Mucosa of rectum (tissue), 2 donors: ENCODE measurements around the gene DOK5.

ENCODE experiments used
- H3K27ac ChIP-seq, 2 donors: one replicate each; pipeline ENCODE4 v1.7.0; 2013; ENCODE audit warnings: inconsistent platforms in 2 of 2, low read depth in 2 of 2, low read length in 2 of 2
- H3K27me3 ChIP-seq, 2 donors: one replicate each; pipeline ENCODE4 v1.7.0; 2013; ENCODE audit warnings: low read length in 2 of 2; ENCODE audit not compliant: control insufficient read depth in 2 of 2, insufficient read depth in 2 of 2
- H3K36me3 ChIP-seq, 2 donors: one replicate each; pipeline ENCODE4 v1.7.0; 2013; ENCODE audit warnings: low read length in 2 of 2; ENCODE audit not compliant: control insufficient read depth in 2 of 2, insufficient read depth in 2 of 2
- H3K4me1 ChIP-seq, 2 donors: one replicate each; pipeline ENCODE4 v1.7.0; 2013; ENCODE audit warnings: low read length in 2 of 2, mild to moderate bottlenecking in 1 of 2; ENCODE audit not compliant: control insufficient read depth in 2 of 2, insufficient read depth in 2 of 2
- H3K4me3 ChIP-seq, 2 donors: one replicate each; pipeline ENCODE4 v1.7.0; 2013; ENCODE audit warnings: low read length in 2 of 2
- H3K9ac ChIP-seq, 2 donors: one replicate each; pipeline ENCODE4 v1.7.0; 2013; ENCODE audit warnings: low read length in 2 of 2, low read depth in 1 of 2, mild to moderate bottlenecking in 1 of 2
- H3K9me3 ChIP-seq, 2 donors: one replicate each; pipeline ENCODE4 v1.7.0; 2013; ENCODE audit warnings: low read length in 2 of 2; ENCODE audit not compliant: control insufficient read depth in 2 of 2
- donor health status: healthy.
- donor health status: Normal muscosa, but diverticular disease.

DOK5 gene

DNA sequence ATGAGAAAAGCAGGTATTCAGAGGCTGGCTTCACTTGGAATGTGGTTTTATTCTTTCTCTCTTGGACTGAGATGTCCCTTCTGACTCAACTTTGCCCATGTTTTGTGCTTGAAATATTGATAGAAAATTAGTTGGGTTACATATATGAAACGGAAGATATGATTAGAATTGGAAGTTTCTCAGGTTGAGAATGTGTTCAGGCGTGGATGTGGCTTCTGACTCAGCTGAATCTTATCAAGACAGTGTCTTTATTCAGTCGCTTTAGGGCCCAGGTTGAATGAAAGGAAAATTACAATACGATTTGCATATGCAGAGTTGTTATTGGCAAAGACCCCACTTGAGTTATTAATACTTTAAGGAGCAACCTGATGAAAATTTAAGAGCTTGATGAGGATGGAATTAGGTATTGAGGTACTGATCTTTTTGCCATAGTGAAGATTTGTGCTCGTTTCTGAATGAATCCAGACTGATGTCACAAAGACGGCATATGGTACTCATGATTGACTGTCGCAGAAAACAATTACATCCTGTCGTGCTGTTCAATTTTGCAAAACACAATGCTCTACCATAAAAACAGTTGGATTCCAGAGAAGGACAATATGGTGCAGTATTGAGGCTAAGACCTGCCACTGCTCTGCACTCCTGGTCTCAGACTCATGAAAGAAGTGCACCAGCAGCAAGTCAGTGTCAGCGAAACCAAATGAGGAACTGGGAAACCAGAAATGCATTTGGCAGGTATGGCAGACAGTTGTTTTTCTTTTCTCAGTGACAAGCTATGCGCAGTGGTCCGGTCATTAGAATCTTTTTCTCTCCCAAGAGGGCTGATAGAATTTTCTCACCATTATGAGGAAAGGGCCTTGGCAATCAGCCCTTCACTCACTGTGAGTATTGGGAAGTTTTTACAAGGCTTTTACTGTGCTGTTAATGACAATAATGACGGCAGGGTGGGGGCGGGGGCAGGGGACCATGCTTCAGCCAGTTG lies 158.3 kb downstream of the DOK5 start:
- no peak overlapping the region for H3K27ac ChIP-seq
- H3K4me1 ChIP-seq = no peaks in the 10 kb centered on the region
- no peaks in the 10 kb centered on the region for H3K27me3 ChIP-seq
- H3K9me3 ChIP-seq = no peaks in the 10 kb centered on the region
- no peak overlapping the region for H3K9ac ChIP-seq
- no peak overlapping the region for H3K4me3 ChIP-seq
- H3K36me3 ChIP-seq = no peaks in the 10 kb centered on the region

DNA sequence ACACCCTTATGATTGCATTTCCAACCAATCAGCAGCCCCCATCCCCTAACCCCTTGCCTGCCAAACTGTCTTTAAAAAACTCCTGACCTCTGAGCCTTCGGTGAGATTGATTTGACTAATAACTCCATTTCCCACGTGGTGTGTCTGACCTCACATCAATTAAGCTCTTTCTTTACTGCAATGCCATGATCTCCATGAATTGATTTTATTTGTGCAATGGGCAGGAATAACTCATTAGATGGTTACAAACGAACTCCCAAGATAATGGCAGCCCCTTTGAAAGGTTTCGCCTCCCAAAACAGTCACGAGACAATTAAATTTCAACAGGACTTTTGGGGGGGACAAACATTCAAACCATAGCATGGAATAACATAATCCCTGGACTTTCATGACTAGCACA lies 161.2 kb downstream of the DOK5 start:
- Histone ChIP-seq H3K4me3 (no peak overlapping the region), H3K9me3 (no peaks in the 10 kb centered on the region), H3K27me3 (no peaks in the 10 kb centered on the region), H3K27ac (no peak overlapping the region), H3K36me3 (no peaks in the 10 kb centered on the region), H3K9ac (no peak overlapping the region), H3K4me1 (no peaks in the 10 kb centered on the region)

DNA sequence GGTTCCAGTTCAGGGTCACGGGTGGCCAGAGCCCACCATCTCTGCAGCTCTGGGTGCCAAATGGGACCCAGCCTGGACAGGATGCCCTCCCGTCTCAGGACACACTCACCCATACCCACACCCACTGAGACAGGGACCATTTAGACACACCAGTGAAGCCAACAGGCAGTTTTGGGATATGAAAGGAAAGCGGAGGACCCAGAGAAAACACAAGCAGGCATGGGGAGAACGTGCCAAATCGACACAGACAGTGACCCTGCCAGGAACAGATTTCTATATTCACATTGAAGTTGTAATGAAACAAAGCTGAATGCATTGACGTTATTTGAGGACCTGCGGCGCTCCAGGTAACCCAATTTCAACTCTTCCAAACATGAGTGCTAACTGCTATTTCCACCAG lies 164.5 kb downstream of the DOK5 start:
- Histone ChIP-seq H3K27ac (no peak overlapping the region), H3K36me3 (no peaks in the 10 kb centered on the region), H3K9me3 (no peaks in the 10 kb centered on the region), H3K4me3 (no peak overlapping the region), H3K4me1 (no peaks in the 10 kb centered on the region), H3K9ac (no peak overlapping the region), H3K27me3 (no peaks in the 10 kb centered on the region)

DNA sequence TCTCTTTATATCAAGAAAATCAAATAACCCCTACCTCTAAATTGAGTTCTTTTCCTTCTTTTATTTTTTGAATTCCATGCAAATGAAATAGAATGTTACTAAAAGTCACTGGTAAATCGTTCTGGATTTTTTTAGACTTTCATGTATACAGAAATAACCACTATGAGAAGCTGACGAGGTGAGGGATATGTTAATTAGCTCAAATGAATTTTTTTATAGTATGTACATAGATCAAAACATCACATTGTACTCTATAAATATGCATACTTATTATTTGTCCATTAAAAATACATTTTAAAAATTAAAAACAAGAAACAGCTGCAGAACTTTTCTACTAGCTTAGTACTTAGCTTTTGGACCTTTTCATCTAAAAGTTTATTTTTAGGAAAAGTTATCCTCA lies 165.4 kb downstream of the DOK5 start:
- Histone ChIP-seq H3K4me1 (no peaks in the 10 kb centered on the region), H3K27ac (no peak overlapping the region), H3K36me3 (no peaks in the 10 kb centered on the region), H3K9ac (no peak overlapping the region), H3K27me3 (no peaks in the 10 kb centered on the region), H3K9me3 (no peaks in the 10 kb centered on the region), H3K4me3 (no peak overlapping the region)

DNA sequence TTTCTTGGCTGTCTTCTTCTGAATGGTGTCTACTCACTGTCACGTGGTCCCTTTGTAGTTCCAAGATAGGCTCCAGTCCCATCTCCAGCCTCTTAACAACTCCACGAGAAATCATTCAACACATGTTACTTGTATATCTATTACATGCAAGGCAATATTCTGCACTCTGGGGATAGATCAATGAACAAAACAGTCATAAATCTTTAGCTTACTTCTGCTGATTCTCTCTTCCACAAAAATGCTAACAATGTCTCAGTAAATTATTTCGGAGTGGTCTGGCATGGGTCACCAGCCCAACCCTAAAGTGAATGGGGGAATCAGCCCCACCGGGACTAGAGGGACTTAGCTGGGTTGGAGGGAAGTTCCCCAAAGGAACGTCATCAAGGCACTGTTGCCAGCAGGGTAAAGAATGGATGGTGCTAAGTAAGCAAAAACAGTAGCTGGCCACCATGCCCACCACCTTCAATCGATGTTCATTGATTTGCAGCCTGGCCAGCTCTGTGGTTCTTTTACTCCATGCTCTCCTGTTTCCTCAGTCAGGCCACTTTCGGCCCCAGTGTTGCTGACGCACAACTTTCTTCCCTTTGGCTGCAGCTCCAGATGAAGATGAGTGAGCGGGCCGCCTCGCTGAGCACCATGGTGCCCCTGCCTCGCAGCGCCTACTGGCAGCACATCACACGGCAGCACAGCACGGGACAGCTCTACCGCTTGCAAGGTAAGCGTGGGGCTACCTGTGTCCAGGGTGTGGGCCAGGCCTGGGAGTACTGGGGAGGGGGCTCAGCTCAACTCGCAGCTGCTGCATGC lies 167.7 kb downstream of the DOK5 start:
- Histone ChIP-seq H3K4me1 (no peaks in the 10 kb centered on the region), H3K9me3 (no peaks in the 10 kb centered on the region), H3K27ac (no peak overlapping the region), H3K4me3 (no peak overlapping the region), H3K36me3 (no peaks in the 10 kb centered on the region), H3K27me3 (no peaks in the 10 kb centered on the region), H3K9ac (no peak overlapping the region)

DNA sequence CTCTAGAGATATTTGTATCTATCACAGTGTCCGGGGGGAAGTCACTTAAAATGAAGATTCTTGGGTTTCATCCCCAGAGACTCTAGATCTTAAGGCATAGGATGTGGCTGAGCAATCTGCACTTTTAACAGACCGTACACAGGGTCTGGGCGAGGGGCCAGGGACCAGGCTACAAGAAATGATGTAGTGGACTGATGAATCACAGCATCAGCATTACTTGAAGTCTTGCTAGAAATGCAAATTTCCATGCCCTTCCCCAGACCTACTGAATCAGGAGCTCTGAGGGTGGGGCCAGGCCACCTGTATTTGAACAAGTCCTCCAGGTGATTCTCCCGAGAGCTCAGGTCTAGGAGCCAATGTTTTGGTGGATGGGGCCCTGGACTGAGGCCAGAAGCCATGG lies 168.4 kb downstream of the DOK5 start:
- no peak overlapping the region for H3K9ac ChIP-seq
- no peak overlapping the region for H3K27ac ChIP-seq
- H3K9me3 ChIP-seq = no peaks in the 10 kb centered on the region
- H3K36me3 ChIP-seq = no peaks in the 10 kb centered on the region
- H3K4me3 ChIP-seq = no peak overlapping the region
- no peaks in the 10 kb centered on the region for H3K4me1 ChIP-seq
- H3K27me3 ChIP-seq = no peaks in the 10 kb centered on the region

DNA sequence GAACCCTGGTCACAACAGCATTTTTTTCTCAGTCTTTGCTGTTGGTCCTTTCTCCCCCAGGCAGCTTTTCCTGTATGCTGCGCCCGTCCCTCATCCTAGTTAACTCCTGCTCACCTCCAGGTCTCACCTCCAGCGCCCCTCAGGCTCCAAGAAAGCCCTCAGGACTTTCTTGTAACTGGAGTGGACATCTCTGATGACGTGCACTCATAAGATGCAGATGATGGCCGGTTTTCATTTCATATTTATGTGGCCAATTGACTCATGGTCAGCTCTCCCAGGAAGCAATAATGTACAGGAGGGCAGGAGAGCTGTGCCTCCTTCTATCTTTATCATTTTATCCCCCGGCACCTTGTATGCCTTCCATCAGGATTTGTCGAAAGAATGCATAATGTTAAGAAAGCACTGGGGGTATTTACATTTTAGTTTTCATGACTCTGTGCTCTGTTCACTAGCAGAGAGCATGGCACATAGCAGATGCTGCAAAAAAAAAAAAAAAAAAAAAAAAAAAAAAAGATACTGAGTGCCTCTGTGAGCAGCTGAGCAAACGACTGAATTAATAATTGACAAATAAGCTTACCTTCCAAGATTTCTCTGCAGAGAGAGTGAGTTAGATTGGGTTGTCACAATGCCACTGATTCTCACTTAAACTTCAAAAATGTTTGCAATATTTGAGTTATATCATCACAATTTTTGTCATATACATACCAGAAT lies 170.2 kb downstream of the DOK5 start:
- no peaks in the 10 kb centered on the region for H3K36me3 ChIP-seq
- no peaks in the 10 kb centered on the region for H3K9me3 ChIP-seq
- no peaks in the 10 kb centered on the region for H3K27me3 ChIP-seq
- no peak overlapping the region for H3K9ac ChIP-seq
- no peak overlapping the region for H3K4me3 ChIP-seq
- no peak overlapping the region for H3K27ac ChIP-seq
- H3K4me1 ChIP-seq = peaks cover 0 to 2% of the 10 kb centered on the region in 2 donors

DNA sequence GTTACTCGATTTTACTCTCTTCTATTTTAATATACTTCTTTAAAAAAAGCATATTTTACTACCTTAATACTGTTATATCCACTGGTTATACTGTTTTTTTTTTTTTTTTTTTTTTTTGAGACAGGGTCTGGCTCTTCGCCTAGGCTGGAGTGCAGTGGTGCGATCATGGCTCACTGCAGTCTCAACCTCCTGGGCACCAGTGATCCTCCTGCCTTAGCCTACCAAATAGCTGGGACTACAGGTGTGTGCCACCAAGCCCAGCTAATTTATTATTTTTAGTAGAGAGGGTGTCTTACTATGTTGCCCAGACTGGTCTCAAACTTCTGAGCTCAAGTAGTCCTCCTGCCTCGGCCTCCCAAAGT lies 170.7 kb downstream of the DOK5 start:
- Histone ChIP-seq H3K27ac (no peak overlapping the region), H3K9me3 (no peaks in the 10 kb centered on the region), H3K4me1 (peaks cover 0 to 2% of the 10 kb centered on the region in 2 donors), H3K36me3 (no peaks in the 10 kb centered on the region), H3K9ac (no peak overlapping the region), H3K27me3 (no peaks in the 10 kb centered on the region), H3K4me3 (no peak overlapping the region)

DNA sequence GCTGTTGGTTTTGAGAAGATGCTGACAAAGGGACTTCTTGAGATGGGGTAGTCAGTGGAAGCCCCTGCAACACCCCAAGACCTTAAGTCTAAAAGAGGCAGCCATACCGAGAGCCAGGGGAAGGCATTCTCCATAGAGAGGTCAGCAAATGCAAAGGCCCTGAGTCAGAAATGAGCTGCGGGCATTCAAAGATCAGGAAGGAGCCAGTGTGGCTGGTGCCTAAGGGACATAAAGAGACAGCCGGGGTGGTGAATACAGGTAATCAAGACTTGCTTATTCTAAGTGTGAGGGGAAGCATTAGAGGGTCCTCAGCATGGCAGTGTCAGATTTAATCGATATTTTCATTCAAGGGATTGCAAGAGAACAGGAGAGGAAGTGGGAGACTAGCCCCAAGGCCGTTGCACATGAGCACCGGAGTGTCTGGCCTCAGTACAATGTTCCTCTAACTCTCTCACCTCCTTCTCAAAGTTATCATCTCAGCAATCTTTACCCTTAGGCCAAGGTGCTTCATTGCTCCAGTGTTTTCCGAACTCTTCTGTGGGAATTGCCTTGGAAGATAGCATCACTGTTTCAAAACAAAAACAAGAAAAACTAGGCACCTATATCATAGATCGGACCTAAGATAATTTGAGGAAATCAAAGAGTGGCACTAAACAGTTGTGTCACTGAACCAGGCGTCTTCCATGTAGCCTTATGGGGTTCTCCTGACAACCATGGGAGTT lies 173.2 kb downstream of the DOK5 start:
- H3K27me3 ChIP-seq = no peaks in the 10 kb centered on the region
- H3K4me1 ChIP-seq = peaks cover 0 to 2% of the 10 kb centered on the region in 2 donors
- H3K4me3 ChIP-seq = no peak overlapping the region
- H3K27ac ChIP-seq = no peak overlapping the region
- no peaks in the 10 kb centered on the region for H3K9me3 ChIP-seq
- H3K9ac ChIP-seq = no peak overlapping the region
- H3K36me3 ChIP-seq = no peaks in the 10 kb centered on the region
